Astrocyte (in vitro differentiated cells and primary cell): ENCODE data around the gene LYRM2.

ENCODE experiments used
- CTCF ChIP-seq: IDR thresholded peaks from 2 replicates; pipeline ENCODE4 v1.5.1; 2011; ENCODE audit warnings: low read depth, mild to moderate bottlenecking, inconsistent platforms, low read length, moderate library complexity; ENCODE audit not compliant: insufficient read depth
- EZH2 ChIP-seq: IDR thresholded peaks from 2 replicates; pipeline ENCODE4 v1.6.1; 2012; ENCODE audit warnings: mild to moderate bottlenecking, low read length, inconsistent platforms; ENCODE audit not compliant: insufficient read depth

GRCh38 chr6:89528866-89529265 is 109.7 kb downstream of the LYRM2 start:
- no peak for TF ChIP-seq CTCF
- TF ChIP-seq EZH2, result no peak
